ENCODE data around the gene SUPT4H1. TPM values are rescaled to one million over a fixed set of nuclear protein-coding genes. Genes with fewer than 3 reads are reported as not detected.

SUPT4H1 gene
- total and polyA plus RNA-seq, 9 of the 15 experiments (the other 6 are each of a cell fraction or from before 2014, with no cell fraction given) = 62.1 to 320 (median 117) TPM

DNA sequence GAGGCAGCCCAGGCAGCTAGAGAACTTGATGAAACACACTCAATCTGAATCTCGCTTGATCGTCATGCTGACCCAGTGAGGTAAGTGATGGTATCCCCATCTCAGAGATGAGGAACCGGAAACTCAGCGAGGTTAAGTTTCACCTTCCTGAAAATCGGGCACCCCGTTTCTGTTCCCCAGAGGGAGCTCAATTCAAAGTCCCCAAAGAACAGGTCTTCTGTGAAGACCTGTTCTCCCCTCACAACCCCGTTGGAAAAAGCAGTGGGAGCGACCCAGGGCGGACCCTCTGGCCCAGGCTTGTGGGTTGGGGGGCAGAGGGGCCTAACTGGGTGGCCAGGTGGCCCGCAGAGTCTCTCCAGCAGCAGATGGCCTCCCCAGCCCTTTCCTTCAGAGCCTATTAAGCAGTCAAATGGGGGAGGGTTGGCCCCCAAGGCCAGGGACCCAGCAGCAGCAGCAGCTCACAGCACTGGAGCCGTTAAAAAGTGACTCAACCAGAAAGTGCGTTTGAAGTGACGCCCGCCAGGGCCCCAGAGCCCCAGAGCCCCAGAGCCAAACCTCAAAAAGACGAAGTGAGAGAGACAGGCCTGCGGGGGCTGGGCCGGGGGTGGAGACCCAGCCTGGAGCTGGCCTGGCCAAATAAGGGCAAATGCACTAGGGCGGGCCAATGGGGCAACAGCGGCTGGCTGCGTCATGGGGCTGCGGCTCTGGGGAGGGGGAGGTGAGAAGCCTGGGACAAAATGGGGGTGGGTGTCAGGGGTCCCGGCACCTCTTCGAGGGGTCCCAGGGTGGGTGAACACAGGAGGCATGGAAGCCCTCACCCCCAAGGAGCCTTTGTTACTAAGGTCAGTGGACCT lies 14.2 kb downstream of the SUPT4H1 start (continued):
- TF ChIP-seq PPARD (CRISPR knock-in tag; IDR thresholded peaks at IDR 0.05) = no peak
- 0 out of 2 replicates have a peak, but pooled peaks have one; percentile 55 for TF ChIP-seq ZNF12 (CRISPR knock-in tag; IDR thresholded peaks at IDR 0.05)
- TF ChIP-seq, protein P1, sequence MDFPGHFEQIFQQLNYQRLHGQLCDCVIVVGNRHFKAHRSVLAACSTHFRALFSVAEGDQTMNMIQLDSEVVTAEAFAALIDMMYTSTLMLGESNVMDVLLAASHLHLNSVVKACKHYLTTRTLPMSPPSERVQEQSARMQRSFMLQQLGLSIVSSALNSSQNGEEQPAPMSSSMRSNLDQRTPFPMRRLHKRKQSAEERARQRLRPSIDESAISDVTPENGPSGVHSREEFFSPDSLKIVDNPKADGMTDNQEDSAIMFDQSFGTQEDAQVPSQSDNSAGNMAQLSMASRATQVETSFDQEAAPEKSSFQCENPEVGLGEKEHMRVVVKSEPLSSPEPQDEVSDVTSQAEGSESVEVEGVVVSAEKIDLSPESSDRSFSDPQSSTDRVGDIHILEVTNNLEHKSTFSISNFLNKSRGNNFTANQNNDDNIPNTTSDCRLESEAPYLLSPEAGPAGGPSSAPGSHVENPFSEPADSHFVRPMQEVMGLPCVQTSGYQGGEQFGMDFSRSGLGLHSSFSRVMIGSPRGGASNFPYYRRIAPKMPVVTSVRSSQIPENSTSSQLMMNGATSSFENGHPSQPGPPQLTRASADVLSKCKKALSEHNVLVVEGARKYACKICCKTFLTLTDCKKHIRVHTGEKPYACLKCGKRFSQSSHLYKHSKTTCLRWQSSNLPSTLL (IDR thresholded peaks at IDR 0.05) = no peak
- peak; percentile 72 for TF ChIP-seq CCNT2 (IDR thresholded peaks at IDR 0.05; ENCODE audit: borderline replicate concordance, extremely low read depth, insufficient read length, low read depth, low read length)

DNA sequence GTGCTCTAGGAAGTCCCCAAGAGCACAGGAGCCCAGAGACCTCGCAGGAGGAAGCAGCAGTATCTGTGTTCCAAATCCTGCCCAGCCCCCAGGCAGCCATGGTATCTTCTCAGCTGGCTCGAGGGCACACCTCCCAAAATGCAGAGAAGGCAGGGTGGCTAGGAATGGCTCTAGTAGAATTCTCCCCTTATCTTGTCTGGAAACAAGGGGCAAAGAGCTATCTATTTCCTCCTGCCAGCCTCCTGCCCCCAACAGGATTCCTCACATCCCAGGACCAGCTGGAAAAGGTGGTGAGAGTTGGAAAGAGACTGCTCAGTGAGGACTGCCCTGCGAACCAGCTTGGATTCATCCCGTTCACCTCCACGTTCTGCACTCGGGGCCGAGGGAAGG lies 14.8 kb downstream of the SUPT4H1 start:
- DNase-seq (ENCODE audit: extremely low read depth in 1 of 4, low spot score in 3 of 4) (peak in 1 of 4 experiments; percentile 61), ATAC-seq (no peak), FAIRE-seq (no peak)
- Histone ChIP-seq H3K9ac (ENCODE audit: insufficient read depth in 1 of 2, low read depth in 2 of 2, low read length in 2 of 2) (peak overlapping the region; percentile 96 to 100), H3K4me1 (replicated peaks in 1 of 2; ENCODE audit: control insufficient read depth in 2 of 2, insufficient read depth in 2 of 2, low read length in 2 of 2) (peaks cover 62 to 75% of the 10 kb centered on the region in 2 experiments), H3K9me1 (ENCODE audit: control insufficient read depth, insufficient read depth, low read length) (no peaks in the 10 kb centered on the region), H3K27ac (ENCODE audit: extremely low read depth, low read depth, low read length) (peak overlapping the region; percentile 99), H4K20me1 (replicated peaks; ENCODE audit: control insufficient read depth, insufficient read depth, low read length) (peaks cover under 1% of the 10 kb centered on the region; the same call in 1 of the 2 replicates), H3K79me2 (ENCODE audit: control insufficient read depth, insufficient read depth, low read length) (peaks cover 95% of the 10 kb centered on the region), H3K9me3 (replicated peaks; ENCODE audit: control insufficient read depth, insufficient read depth, low read depth, low read length) (no peaks in the 10 kb centered on the region), H3K36me3 (ENCODE audit: control insufficient read depth, insufficient read depth, low read length) (peaks cover 6% of the 10 kb centered on the region; the same call in 2 of the 3 replicates), H3K4me2 (ENCODE audit: insufficient read depth, low read length) (peak overlapping the region; percentile 90), H3K4me3 (peak overlapping the region; percentile 91), H2AFZ (ENCODE audit: low read depth, low read length) (no peak overlapping the region), H3K27me3 (ENCODE audit: control insufficient read depth in 2 of 2, insufficient read depth in 2 of 2, low read length in 2 of 2) (no peaks in the 10 kb centered on the region)
- in situ Hi-C loops (cut with MboI) = loop anchor here (5.0 kb wide), 1 partner anchor 80 kb away; the partner anchor contains the start of gene RNF43
- intact Hi-C loops (cut with micrococcal nuclease) = loop anchor here (10.0 kb wide), 1 partner anchor 298 kb away; no protein-coding TSS in a partner anchor
- WGBS (ENCODE audit: insufficient coverage, low coverage, missing lambda C conversion rate) = 4% methylated on average over 7 of the region's 7 CpGs
- ChIA-PET CTCF (ENCODE audit: low intra/inter-chr PET ratio) (no interaction called here), POLR2A (interaction anchor here (0.7 to 10.4 kb wide), 14 partner anchors 10 to 155 kb away, joined by 3 to 257 read pairs (median 5); partner anchors contain the start of gene SUPT4H1)
- BruUV-seq (replicated peaks) = no TSS peak
- TF ChIP-seq, protein P2, sequence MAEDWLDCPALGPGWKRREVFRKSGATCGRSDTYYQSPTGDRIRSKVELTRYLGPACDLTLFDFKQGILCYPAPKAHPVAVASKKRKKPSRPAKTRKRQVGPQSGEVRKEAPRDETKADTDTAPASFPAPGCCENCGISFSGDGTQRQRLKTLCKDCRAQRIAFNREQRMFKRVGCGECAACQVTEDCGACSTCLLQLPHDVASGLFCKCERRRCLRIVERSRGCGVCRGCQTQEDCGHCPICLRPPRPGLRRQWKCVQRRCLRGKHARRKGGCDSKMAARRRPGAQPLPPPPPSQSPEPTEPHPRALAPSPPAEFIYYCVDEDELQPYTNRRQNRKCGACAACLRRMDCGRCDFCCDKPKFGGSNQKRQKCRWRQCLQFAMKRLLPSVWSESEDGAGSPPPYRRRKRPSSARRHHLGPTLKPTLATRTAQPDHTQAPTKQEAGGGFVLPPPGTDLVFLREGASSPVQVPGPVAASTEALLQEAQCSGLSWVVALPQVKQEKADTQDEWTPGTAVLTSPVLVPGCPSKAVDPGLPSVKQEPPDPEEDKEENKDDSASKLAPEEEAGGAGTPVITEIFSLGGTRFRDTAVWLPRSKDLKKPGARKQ (CRISPR knock-in tag; IDR thresholded peaks at IDR 0.05) = no peak
- TF ChIP-seq, protein P3, sequence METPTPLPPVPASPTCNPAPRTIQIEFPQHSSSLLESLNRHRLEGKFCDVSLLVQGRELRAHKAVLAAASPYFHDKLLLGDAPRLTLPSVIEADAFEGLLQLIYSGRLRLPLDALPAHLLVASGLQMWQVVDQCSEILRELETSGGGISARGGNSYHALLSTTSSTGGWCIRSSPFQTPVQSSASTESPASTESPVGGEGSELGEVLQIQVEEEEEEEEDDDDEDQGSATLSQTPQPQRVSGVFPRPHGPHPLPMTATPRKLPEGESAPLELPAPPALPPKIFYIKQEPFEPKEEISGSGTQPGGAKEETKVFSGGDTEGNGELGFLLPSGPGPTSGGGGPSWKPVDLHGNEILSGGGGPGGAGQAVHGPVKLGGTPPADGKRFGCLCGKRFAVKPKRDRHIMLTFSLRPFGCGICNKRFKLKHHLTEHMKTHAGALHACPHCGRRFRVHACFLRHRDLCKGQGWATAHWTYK (CRISPR knock-in tag; IDR thresholded peaks at IDR 0.05) = 0 out of 2 replicates have a peak, but pooled peaks have one; percentile 33
- TF ChIP-seq MCM5 (IDR thresholded peaks at IDR 0.05; ENCODE audit: low read depth) = no peak
- TF ChIP-seq, protein P4, sequence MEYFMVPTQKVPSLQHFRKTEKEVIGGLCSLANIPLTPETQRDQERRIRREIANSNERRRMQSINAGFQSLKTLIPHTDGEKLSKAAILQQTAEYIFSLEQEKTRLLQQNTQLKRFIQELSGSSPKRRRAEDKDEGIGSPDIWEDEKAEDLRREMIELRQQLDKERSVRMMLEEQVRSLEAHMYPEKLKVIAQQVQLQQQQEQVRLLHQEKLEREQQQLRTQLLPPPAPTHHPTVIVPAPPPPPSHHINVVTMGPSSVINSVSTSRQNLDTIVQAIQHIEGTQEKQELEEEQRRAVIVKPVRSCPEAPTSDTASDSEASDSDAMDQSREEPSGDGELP (CRISPR knock-in tag; IDR thresholded peaks at IDR 0.05; ENCODE audit: borderline replicate concordance) = peak; percentile 71
- no peak for TF ChIP-seq EP300 (IDR thresholded peaks at IDR 0.05; ENCODE audit: low read length)
- TF ChIP-seq KAT7 (CRISPR knock-in tag; IDR thresholded peaks at IDR 0.05; ENCODE audit: borderline replicate concordance) = no peak
- TF ChIP-seq, protein P5, sequence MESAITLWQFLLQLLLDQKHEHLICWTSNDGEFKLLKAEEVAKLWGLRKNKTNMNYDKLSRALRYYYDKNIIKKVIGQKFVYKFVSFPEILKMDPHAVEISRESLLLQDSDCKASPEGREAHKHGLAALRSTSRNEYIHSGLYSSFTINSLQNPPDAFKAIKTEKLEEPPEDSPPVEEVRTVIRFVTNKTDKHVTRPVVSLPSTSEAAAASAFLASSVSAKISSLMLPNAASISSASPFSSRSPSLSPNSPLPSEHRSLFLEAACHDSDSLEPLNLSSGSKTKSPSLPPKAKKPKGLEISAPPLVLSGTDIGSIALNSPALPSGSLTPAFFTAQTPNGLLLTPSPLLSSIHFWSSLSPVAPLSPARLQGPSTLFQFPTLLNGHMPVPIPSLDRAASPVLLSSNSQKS (CRISPR knock-in tag; IDR thresholded peaks at IDR 0.05) = no peak
